Endothelial cell of umbilical vein (primary cell): ENCODE results near the gene BID. TPM values are rescaled to one million over a fixed set of nuclear protein-coding genes. Genes with fewer than 3 reads are reported as not detected.

Experiments used
- BruUV-seq: library from RNA; stranded (reverse); fragments of 400-500 nt; replicated peaks from 2 replicates; lab custom pipeline; 2021; lab: Mats Ljungman, UMichigan
- CTCF ChIA-PET: fragments of 300-600, 350-600 bp; sonication (Branson Sonifier 250); formaldehyde crosslinking; loops from one replicate; lab custom pipeline; 2021; ENCODE audit warnings: antibody characterized with exemption, inconsistent platforms; lab: Charles Lee
- POLR2A ChIA-PET: fragments of 300-600, 350-600 bp; sonication (Branson Sonifier 250); formaldehyde crosslinking; loops from one replicate; lab custom pipeline; 2021; ENCODE audit warnings: antibody characterized with exemption, inconsistent platforms; lab: Charles Lee
- DNase-seq: peaks from one replicate; pipeline ENCODE4 v3.0.0-alpha.2; 2011; ENCODE audit warnings: low read depth, low spot score
- FAIRE-seq: peaks from 2 replicates; lab custom pipeline; 2011; peaks lifted over from hg19 to GRCh38; lab: Jason Lieb, UNC
- H2AFZ ChIP-seq: 2 replicates; pipeline ENCODE4 v1.6.0; 2012; ENCODE audit warnings: low read depth, low read length, control low read depth, inconsistent platforms
- H3K27ac ChIP-seq: 2 replicates; pipeline ENCODE4 v1.5.1; 2011; ENCODE audit warnings: low read depth, mild to moderate bottlenecking, control low read depth, low read length, moderate library complexity; ENCODE audit not compliant: insufficient read depth
- H3K27me3 ChIP-seq, 2 experiments: 2 replicates each; pipeline versions ENCODE4 v1.6.0 to v1.6.1; 2011; ENCODE audit warnings: low read length in 2 of 2, mixed read lengths in 1 of 2; ENCODE audit not compliant: control insufficient read depth in 2 of 2, insufficient read depth in 2 of 2
- H3K36me3 ChIP-seq, 2 experiments: 2 replicates in 1 of 2; 3 replicates in 1 of 2; pipeline ENCODE4 v1.5.1; 2011; ENCODE audit warnings: low read length in 2 of 2, mild to moderate bottlenecking in 1 of 2, moderate library complexity in 1 of 2; ENCODE audit not compliant: control insufficient read depth in 2 of 2, insufficient read depth in 2 of 2; ENCODE audit errors: extremely low read depth in 1 of 2
- H3K4me1 ChIP-seq: 3 replicates; pipeline ENCODE4 v1.5.1; 2011; ENCODE audit warnings: mild to moderate bottlenecking, low read length; ENCODE audit not compliant: control insufficient read depth, insufficient read depth; ENCODE audit errors: extremely low read depth
- H3K4me2 ChIP-seq: 2 replicates; pipeline ENCODE4 v1.6.1; 2011; ENCODE audit warnings: low read length, control low read depth, mixed read lengths; ENCODE audit not compliant: insufficient read depth
- H3K4me3 ChIP-seq, 3 experiments: fragments of 200-600 bp in 1 of 3; sonication (generic), shearing (Covaris generic) in 1 of 3; replicated peaks in 1 of 3; 2 replicates each; pipeline ENCODE4 v1.5.1; 2011 to 2016; ENCODE audit warnings: control low read depth in 3 of 3, low read length in 3 of 3, mild to moderate bottlenecking in 2 of 3, inconsistent platforms in 1 of 3, low read depth in 1 of 3, moderate library complexity in 1 of 3; ENCODE audit not compliant: insufficient read depth in 1 of 3
- H3K79me2 ChIP-seq: 2 replicates; pipeline ENCODE4 v1.6.0; 2012; ENCODE audit warnings: low read length, inconsistent platforms; ENCODE audit not compliant: control insufficient read depth, insufficient read depth
- H3K9ac ChIP-seq: replicated peaks from 2 replicates; pipeline ENCODE3; 2011; ENCODE audit warnings: low read length, control low read depth; ENCODE audit not compliant: insufficient read depth; ENCODE audit errors: extremely low read depth
- H3K9me1 ChIP-seq: replicated peaks from 3 replicates; pipeline ENCODE4 v1.6.0; 2011; ENCODE audit warnings: mild to moderate bottlenecking, low read length; ENCODE audit not compliant: control insufficient read depth, insufficient read depth; ENCODE audit errors: extremely low read depth
- H3K9me3 ChIP-seq: replicated peaks from 2 replicates; pipeline ENCODE4 v1.5.1; 2012; ENCODE audit warnings: low read length, inconsistent platforms; ENCODE audit not compliant: control insufficient read depth, insufficient read depth
- H4K20me1 ChIP-seq: replicated peaks from 2 replicates; pipeline ENCODE3; 2011; ENCODE audit warnings: mild to moderate bottlenecking, low read length; ENCODE audit not compliant: control insufficient read depth, insufficient read depth; ENCODE audit errors: extremely low read depth
- EZH2 ChIP-seq: IDR thresholded peaks from 2 replicates; pipeline ENCODE4 v1.6.1; 2012; ENCODE audit warnings: borderline replicate concordance, low read depth, mild to moderate bottlenecking, moderate library complexity, low read length, inconsistent platforms; ENCODE audit not compliant: severe bottlenecking
- FOS ChIP-seq: IDR thresholded peaks from 2 replicates; pipeline ENCODE4 v1.6.1; 2011; ENCODE audit warnings: mild to moderate bottlenecking, low read length, moderate library complexity, borderline replicate concordance; ENCODE audit not compliant: insufficient read depth
- GATA2 ChIP-seq: IDR thresholded peaks from 2 replicates; pipeline ENCODE4 v1.7.0; 2011; ENCODE audit warnings: low read depth, mild to moderate bottlenecking, moderate library complexity, mixed read lengths, low read length; ENCODE audit not compliant: insufficient read length, insufficient read depth
- JUN ChIP-seq: IDR thresholded peaks from 2 replicates; pipeline ENCODE4 v1.6.1; 2011; ENCODE audit warnings: borderline replicate concordance, low read depth; ENCODE audit not compliant: insufficient read length, insufficient read depth
- MYC ChIP-seq: IDR thresholded peaks from one replicate; pipeline ENCODE4 v1.6.1; 2011; ENCODE audit warnings: mild to moderate bottlenecking, low read depth, low read length
- POLR2A ChIP-seq: IDR thresholded peaks from 2 replicates; pipeline ENCODE4 v1.6.1; 2012; ENCODE audit warnings: low read depth, mild to moderate bottlenecking, control low read depth, low read length
- POLR2AphosphoS5 ChIP-seq: IDR thresholded peaks from 2 replicates; pipeline ENCODE4 v1.6.1; 2012; ENCODE audit warnings: low read depth, mild to moderate bottlenecking, control low read depth, low read length, moderate library complexity; ENCODE audit not compliant: insufficient read depth
- dilution Hi-C: fragments of 300-500 bp; cut with MboI; formaldehyde crosslinking; loops from one replicate; pipeline ENCODE4 v1.15.0; 2019; ENCODE audit warnings: low sequenced_read_pairs; ENCODE audit not compliant: extremely low pct_ligation_motif_present
- intact Hi-C: fragments of 100-400 bp; cut with micrococcal nuclease; formaldehyde crosslinking; loops from one replicate; pipeline ENCODE4 v1.10.0; 2022
- polyA plus RNA-seq, 4 experiments: library from polyadenylated mRNA; depleted of rRNA in 3 of 4; stranded (reverse) in 3 of 4; unstranded in 1 of 4; fragments of >200 nt; gene quantifications; 2 replicates each; pipeline versions ENCODE4 v1.2.1 to v1.2.3, GENCODE V29; 2011 to 2012; ENCODE audit warnings: missing spikeins in 1 of 4
- total RNA-seq: library from RNA; stranded (reverse); gene quantifications from 2 replicates; pipeline ENCODE4 v1.2.3, GENCODE V29; 2021
- TF ChIP-seq, protein P1 (sequence below): IDR thresholded peaks from 2 replicates; pipeline ENCODE4 v1.6.1; 2011; ENCODE audit not compliant: insufficient read depth, insufficient read length
- TF ChIP-seq, protein P2 (sequence below), 2 donors: IDR thresholded peaks; 1 replicate in 1 of 2; 2 replicates in 1 of 2; pipeline ENCODE4 v1.5.1; 2011; ENCODE audit warnings: low read length in 2 of 2, mild to moderate bottlenecking in 2 of 2, moderate library complexity in 2 of 2, control low read depth in 1 of 2, inconsistent platforms in 1 of 2, low read depth in 1 of 2; ENCODE audit not compliant: insufficient read depth in 1 of 2; ENCODE audit errors: extremely low read depth in 1 of 2

The BID gene
- total and polyA plus RNA-seq, 2 donors (not counting 3 experiments of a cell fraction or from before 2014, with no cell fraction given): 39.0 to 119 TPM

GRCh38 chr22:17706947-17707346 lies 67.3 kb downstream of the BID start:
- peak overlapping the region; percentile 27 to 84 (median 42) for H3K4me3 ChIP-seq
- H3K36me3 ChIP-seq: peaks cover 0 to 1% of the 10 kb centered on the region in 2 experiments
- peaks cover 19% of the 10 kb centered on the region for H3K4me1 ChIP-seq
- peak overlapping the region; percentile 86 for H3K9ac ChIP-seq
- no peak overlapping the region for H2AFZ ChIP-seq
- no peaks in the 10 kb centered on the region for H3K27me3 ChIP-seq
- FAIRE-seq (no peak), DNase-seq (no peak)
- H3K9me1 ChIP-seq: no peaks in the 10 kb centered on the region
- intact Hi-C loops (loop anchor here (2.0 to 10.0 kb wide), 3 partner anchors 68 to 152 kb away; partner anchors contain the start of genes ATP6V1E1 and BCL2L13), dilution Hi-C loops (no loop called here)
- peak overlapping the region; percentile 91 for H3K27ac ChIP-seq
- BruUV-seq: TSS peak; percentile 78
- ChIA-PET POLR2A (no interaction called here), CTCF (interaction anchor here (0.7 to 2.2 kb wide), 8 partner anchors 13 to 536 kb away, joined by 3 to 5 read pairs (median 3); partner anchors contain the start of gene BCL2L13)
- H3K79me2 ChIP-seq: peaks cover 18% of the 10 kb centered on the region
- TF ChIP-seq POLR2AphosphoS5: no peak
- H4K20me1 ChIP-seq: no peaks in the 10 kb centered on the region
- H3K9me3 ChIP-seq: no peaks in the 10 kb centered on the region
- peak overlapping the region; percentile 96 for H3K4me2 ChIP-seq

DNA sequence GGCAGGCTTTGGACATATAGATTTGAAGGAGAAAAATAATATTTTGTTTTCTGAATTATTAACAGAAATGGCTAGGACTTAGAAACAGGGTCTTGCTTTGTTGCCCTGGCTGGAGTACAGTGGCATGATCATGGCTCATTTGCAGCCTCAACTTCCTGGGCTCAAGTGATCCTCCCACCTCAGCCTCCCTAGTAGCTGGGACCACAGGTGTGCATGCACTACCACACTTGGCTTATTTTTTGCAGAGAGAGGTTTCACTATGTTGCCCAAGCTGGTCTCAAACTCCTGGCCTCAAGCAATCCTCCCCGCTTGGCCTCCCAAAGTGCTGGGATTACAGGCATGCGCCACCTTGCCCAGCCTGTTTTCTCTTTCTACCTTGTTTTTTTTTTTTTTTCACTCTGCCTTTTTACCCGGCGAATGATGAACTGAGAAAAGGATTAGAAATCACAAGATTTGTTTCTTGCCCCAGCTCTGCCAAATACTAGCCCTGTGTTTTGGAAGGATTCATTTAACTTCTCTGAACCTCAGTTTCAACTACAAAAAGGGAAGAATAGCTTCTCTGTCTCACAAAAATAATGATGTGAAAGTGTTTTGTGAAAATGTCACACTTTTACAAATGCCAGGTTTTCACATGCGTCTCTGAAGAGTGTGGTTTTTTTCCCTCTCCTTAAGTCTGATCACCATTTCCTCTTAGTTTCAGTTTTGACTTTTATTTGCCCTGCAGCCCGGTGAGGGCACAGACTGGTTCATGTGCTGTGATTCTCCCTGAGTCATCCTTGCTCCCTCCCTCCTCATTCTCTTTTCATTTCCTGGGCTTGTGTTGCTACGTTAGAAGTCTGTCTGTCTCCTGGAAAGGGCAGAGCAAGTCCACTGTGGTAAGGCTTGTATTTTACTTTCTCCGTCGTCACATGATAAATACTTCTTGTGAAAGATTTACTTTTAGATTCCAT lies 68.0 kb downstream of the BID start:
- peak; percentile 83 for TF ChIP-seq FOS
- TF ChIP-seq POLR2AphosphoS5: peak; percentile 41
- no peak for TF ChIP-seq EZH2
- peak; percentile 65 for TF ChIP-seq JUN
- TF ChIP-seq GATA2: no peak
- peak; percentile 41 for TF ChIP-seq POLR2A
- TF ChIP-seq, protein P1, sequence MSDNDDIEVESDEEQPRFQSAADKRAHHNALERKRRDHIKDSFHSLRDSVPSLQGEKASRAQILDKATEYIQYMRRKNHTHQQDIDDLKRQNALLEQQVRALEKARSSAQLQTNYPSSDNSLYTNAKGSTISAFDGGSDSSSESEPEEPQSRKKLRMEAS: no peak
- TF ChIP-seq MYC: no peak
- TF ChIP-seq, protein P2, sequence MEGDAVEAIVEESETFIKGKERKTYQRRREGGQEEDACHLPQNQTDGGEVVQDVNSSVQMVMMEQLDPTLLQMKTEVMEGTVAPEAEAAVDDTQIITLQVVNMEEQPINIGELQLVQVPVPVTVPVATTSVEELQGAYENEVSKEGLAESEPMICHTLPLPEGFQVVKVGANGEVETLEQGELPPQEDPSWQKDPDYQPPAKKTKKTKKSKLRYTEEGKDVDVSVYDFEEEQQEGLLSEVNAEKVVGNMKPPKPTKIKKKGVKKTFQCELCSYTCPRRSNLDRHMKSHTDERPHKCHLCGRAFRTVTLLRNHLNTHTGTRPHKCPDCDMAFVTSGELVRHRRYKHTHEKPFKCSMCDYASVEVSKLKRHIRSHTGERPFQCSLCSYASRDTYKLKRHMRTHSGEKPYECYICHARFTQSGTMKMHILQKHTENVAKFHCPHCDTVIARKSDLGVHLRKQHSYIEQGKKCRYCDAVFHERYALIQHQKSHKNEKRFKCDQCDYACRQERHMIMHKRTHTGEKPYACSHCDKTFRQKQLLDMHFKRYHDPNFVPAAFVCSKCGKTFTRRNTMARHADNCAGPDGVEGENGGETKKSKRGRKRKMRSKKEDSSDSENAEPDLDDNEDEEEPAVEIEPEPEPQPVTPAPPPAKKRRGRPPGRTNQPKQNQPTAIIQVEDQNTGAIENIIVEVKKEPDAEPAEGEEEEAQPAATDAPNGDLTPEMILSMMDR (IDR thresholded peaks at IDR 0.05; ENCODE audit: extremely low read depth in 1 of 2, insufficient read depth in 1 of 2, low read depth in 1 of 2, low read length in 2 of 2): no peak
- peak overlapping the region; percentile 79 for H2AFZ ChIP-seq
- ChIA-PET CTCF (interaction anchor here (0.7 to 2.2 kb wide), 7 partner anchors 17 to 535 kb away, joined by 3 to 5 read pairs (median 3); partner anchors contain the start of gene BCL2L13), POLR2A (no interaction called here)
- peak overlapping the region; percentile 86 for H3K9ac ChIP-seq
- H3K9me3 ChIP-seq: no peaks in the 10 kb centered on the region
- H3K36me3 ChIP-seq: peaks cover 0 to 1% of the 10 kb centered on the region in 2 experiments
- no peaks in the 10 kb centered on the region for H3K27me3 ChIP-seq
- H3K4me2 ChIP-seq: peak overlapping the region; percentile 96
- peak; percentile 89 for FAIRE-seq
- peak overlapping the region; percentile 27 to 84 (median 42) for H3K4me3 ChIP-seq
- H4K20me1 ChIP-seq: no peaks in the 10 kb centered on the region
- no TSS peak for BruUV-seq
- H3K79me2 ChIP-seq: peaks cover 18% of the 10 kb centered on the region
- peak; percentile 93 for DNase-seq
- H3K9me1 ChIP-seq: no peaks in the 10 kb centered on the region
- H3K4me1 ChIP-seq: peaks cover 20% of the 10 kb centered on the region
- intact Hi-C loops: loop anchor here (2.0 to 10.0 kb wide), 3 partner anchors 67 to 151 kb away; partner anchors contain the start of genes ATP6V1E1 and BCL2L13
- dilution Hi-C loops: no loop called here
- H3K27ac ChIP-seq: peak overlapping the region; percentile 91
